Mammary epithelial cell (primary cell): ENCODE data around the gene MRTFB.

Experiments
- CTCF ChIP-seq, 2 donors: IDR thresholded peaks in 1 of 2; conservative IDR thresholded peaks in 1 of 2; 2 replicates each; pipeline ENCODE4 v1.5.1; 2011 to 2012; ENCODE audit warnings: inconsistent platforms in 2 of 2, low read length in 2 of 2, mild to moderate bottlenecking in 2 of 2, control low read depth in 1 of 2, low read depth in 1 of 2; ENCODE audit not compliant: insufficient read depth in 1 of 2; ENCODE audit errors: extremely low read depth in 1 of 2
- EZH2 ChIP-seq: IDR thresholded peaks from 2 replicates; pipeline ENCODE4 v1.6.1; 2012; ENCODE audit warnings: low read length, inconsistent platforms, borderline replicate concordance

DNA sequence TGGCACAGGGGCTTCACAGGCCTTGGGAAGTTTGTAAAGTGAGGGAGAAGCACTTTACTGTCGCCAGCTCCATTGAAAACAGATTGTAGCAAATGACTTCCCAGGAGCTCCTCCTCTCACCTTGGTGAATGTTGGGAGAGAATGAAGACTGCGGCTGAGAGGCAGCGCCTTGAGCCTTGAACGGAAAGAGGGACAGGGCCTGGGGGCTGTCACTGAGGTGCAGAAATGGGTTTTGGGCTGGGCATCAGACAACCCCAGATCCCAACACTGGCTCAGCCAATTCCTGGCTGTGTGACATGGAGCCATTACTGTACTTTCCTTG is 603 bp upstream of the MRTFB start:
- TF ChIP-seq CTCF (conservative IDR thresholded peaks at IDR 0.05 in 1 of 2, IDR thresholded peaks at IDR 0.05 in 1 of 2; ENCODE audit: extremely low read depth in 1 of 2, insufficient read depth in 1 of 2, low read depth in 1 of 2, low read length in 2 of 2) = no peak
- no peak for TF ChIP-seq EZH2
